Left ventricle myocardium inferior (tissue), 1 donor: ENCODE results near the gene SCFD2. TPM values are rescaled to one million over a fixed set of nuclear protein-coding genes. Genes with fewer than 3 reads are reported as not detected.

Experiments used
- DNase-seq: peaks from one replicate; pipeline ENCODE4 v3.0.0-alpha.2; 2020
- H3K27ac ChIP-seq: fragments of 200-600 bp; replicated peaks from 2 replicates; pipeline ENCODE4 v1.8.0; 2021
- H3K27me3 ChIP-seq: fragments of 200-600 bp; 2 replicates; pipeline ENCODE4 v1.8.0; 2021; ENCODE audit warnings: low read depth
- H3K36me3 ChIP-seq: fragments of 200-600 bp; 2 replicates; pipeline ENCODE4 v1.8.0; 2021
- H3K4me1 ChIP-seq: fragments of 200-600 bp; 2 replicates; pipeline ENCODE4 v1.8.0; 2021
- H3K4me3 ChIP-seq: fragments of 200-600 bp; 2 replicates; pipeline ENCODE4 v1.8.0; 2021; ENCODE audit warnings: mild to moderate bottlenecking, moderate library complexity
- H3K9me3 ChIP-seq: fragments of 200-600 bp; replicated peaks from 2 replicates; pipeline ENCODE4 v1.8.0; 2021
- intact Hi-C: fragments of 100-400 bp; cut with micrococcal nuclease; formaldehyde crosslinking; loops from one replicate; pipeline ENCODE4 v1.11.0; 2022
- total RNA-seq: library from RNA; stranded (reverse); fragmentation: NEBNext Ultra II Directional; extraction: Animal tissue kit (Norgen Biotek cat#: 25700); gene quantifications from one replicate; pipeline ENCODE4 v1.2.1, GENCODE V29; 2021
- TF ChIP-seq, protein P1 (sequence below): fragments of 200-600 bp; IDR thresholded peaks from 2 replicates; pipeline ENCODE4 v1.8.0; 2021; ENCODE audit warnings: antibody characterized with exemption, mild to moderate bottlenecking, borderline replicate concordance
- donor health status: DM: no; HTN: yes; CAD: no; lungs with severe emphysema.

The SCFD2 gene
- total RNA-seq, 1 donor from 2014 or later, result 9.3 TPM

DNA sequence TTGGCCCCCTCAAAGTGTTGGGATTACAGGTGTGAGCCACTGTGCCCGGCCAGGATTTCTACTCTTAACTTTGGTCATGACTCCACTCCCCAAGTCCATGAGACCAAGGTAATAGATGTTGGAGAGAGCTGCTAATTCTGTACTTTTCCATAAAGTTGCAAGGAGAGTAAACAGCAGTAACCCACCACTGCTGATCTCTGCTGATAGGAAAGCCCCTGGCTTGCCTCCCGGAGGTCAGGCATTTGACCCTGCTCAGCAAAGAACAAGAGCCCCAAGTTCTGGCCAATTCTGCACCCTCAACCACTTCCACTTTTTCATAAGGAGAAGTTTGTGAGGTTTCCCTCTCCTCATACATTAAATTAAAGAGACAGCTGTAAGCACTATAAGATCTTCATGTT, 360.7 kb downstream of the SCFD2 start:
- no peaks in the 10 kb centered on the region for H3K27me3 ChIP-seq
- intact Hi-C loops, result no loop called here
- DNase-seq, result no peak
- H3K4me3 ChIP-seq, result no peak overlapping the region
- TF ChIP-seq, protein P1, sequence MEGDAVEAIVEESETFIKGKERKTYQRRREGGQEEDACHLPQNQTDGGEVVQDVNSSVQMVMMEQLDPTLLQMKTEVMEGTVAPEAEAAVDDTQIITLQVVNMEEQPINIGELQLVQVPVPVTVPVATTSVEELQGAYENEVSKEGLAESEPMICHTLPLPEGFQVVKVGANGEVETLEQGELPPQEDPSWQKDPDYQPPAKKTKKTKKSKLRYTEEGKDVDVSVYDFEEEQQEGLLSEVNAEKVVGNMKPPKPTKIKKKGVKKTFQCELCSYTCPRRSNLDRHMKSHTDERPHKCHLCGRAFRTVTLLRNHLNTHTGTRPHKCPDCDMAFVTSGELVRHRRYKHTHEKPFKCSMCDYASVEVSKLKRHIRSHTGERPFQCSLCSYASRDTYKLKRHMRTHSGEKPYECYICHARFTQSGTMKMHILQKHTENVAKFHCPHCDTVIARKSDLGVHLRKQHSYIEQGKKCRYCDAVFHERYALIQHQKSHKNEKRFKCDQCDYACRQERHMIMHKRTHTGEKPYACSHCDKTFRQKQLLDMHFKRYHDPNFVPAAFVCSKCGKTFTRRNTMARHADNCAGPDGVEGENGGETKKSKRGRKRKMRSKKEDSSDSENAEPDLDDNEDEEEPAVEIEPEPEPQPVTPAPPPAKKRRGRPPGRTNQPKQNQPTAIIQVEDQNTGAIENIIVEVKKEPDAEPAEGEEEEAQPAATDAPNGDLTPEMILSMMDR, result no peak
- H3K4me1 ChIP-seq, result peaks cover 42% of the 10 kb centered on the region
- H3K9me3 ChIP-seq, result no peaks in the 10 kb centered on the region
- no peak overlapping the region for H3K27ac ChIP-seq
- no peaks in the 10 kb centered on the region for H3K36me3 ChIP-seq

DNA sequence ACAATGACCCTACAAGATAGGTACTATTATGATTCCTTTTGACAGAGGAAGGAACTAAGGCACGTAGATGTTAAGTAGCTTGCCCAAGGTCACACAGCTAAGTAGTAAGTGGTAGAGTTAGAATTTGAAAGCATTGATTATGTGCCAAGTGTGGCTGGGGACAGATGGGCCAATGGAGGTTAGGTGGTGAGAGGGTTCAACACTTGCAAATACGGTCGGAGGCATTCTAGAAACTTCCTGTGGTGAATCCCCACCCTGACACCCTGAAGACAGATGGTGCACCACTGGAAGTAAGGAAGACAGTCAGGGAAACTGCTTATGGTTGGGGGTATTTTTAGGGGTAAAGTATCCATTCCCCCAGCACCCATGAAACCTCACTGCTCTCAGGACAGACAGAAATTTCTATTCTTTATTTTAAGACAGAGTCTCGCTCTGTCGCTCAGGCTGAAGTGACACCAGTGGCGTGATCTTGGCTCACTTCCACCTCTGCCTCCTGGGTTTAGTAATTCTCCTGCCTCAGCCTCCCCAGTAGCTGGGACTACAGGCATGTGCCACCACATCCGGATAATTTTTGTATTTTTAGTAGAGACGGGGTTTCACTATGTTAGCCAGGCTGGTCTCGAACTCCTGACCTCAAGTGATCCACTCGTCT, 361.2 kb downstream of the SCFD2 start:
- Histone ChIP-seq H3K4me1 (peaks cover 36% of the 10 kb centered on the region), H3K9me3 (no peaks in the 10 kb centered on the region), H3K27ac (no peak overlapping the region), H3K27me3 (no peaks in the 10 kb centered on the region), H3K36me3 (no peaks in the 10 kb centered on the region), H3K4me3 (no peak overlapping the region)
- TF ChIP-seq, protein P1, result no peak
- intact Hi-C loops, result no loop called here
- DNase-seq, result no peak

DNA sequence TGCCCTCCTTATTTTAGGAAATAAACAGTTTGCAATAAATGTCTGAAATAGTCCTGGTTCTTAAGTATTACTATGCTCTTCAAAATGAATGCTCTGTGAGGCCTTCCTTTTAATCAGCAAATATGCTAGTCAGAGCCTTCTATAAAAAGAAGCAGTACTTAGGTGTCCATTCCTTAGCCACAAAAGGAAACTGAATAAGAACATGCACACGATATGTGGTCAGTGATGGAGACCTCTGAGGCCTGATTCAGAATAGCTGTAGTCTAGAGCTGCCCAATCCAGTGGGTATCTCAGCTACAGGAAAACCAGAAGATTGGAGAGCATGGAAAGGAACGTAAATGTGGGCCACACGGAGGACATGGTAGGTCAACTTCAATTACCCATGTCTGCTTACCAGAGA, 361.9 kb downstream of the SCFD2 start:
- TF ChIP-seq, protein P1, result no peak
- Histone ChIP-seq H3K36me3 (no peaks in the 10 kb centered on the region), H3K4me3 (no peak overlapping the region), H3K27me3 (no peaks in the 10 kb centered on the region), H3K9me3 (no peaks in the 10 kb centered on the region), H3K4me1 (peaks cover 34% of the 10 kb centered on the region), H3K27ac (no peak overlapping the region)
- intact Hi-C loops, result no loop called here
- no peak for DNase-seq

DNA sequence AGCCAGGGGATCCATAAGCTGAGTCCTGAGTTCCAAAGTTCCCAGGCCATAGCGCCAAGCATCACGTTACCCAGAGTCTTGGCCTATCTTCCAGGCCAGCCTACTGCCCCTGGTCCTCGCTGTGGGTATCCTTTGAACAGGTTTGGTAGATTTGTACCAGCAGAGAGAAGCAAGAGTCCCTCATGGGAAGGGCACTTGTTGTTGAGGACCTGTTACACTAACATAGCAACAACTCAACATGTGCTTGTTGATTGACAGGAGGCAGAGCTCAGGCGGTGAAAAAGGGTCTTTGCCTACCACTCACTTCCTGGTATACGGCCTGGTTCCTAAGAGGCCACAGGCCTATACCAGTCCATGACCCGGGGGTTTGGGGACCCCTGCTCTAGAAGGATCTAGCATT, 365.3 kb downstream of the SCFD2 start:
- Histone ChIP-seq H3K27me3 (no peaks in the 10 kb centered on the region), H3K36me3 (no peaks in the 10 kb centered on the region), H3K4me1 (peaks cover 48% of the 10 kb centered on the region), H3K27ac (no peak overlapping the region), H3K9me3 (no peaks in the 10 kb centered on the region), H3K4me3 (no peak overlapping the region)
- TF ChIP-seq, protein P1, result no peak
- intact Hi-C loops, result no loop called here
- DNase-seq, result no peak

DNA sequence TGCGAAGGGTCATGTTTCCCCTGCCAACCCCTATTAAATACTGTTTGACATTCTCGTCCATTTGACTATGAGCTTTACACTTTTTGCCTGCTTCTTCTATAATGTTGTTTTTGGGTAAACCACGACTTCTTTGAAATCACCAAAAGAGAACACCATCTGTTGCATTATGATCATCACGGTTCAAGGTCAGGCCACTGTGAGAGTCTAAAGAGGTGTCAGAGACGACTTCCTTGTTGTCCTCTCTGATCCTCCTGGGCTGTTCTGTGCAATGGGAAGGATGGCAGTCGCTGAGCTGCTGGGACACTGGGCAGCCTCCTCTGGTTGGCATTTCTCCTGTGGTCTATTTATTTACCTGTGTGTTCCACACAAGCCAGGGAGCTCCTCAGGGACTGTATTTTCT, 366.2 kb downstream of the SCFD2 start:
- TF ChIP-seq, protein P1, result no peak
- H3K9me3 ChIP-seq, result no peaks in the 10 kb centered on the region
- no peak overlapping the region for H3K4me3 ChIP-seq
- no peak overlapping the region for H3K27ac ChIP-seq
- no peak for DNase-seq
- H3K36me3 ChIP-seq, result no peaks in the 10 kb centered on the region
- H3K27me3 ChIP-seq, result no peaks in the 10 kb centered on the region
- H3K4me1 ChIP-seq, result peaks cover 41% of the 10 kb centered on the region
- intact Hi-C loops, result no loop called here

DNA sequence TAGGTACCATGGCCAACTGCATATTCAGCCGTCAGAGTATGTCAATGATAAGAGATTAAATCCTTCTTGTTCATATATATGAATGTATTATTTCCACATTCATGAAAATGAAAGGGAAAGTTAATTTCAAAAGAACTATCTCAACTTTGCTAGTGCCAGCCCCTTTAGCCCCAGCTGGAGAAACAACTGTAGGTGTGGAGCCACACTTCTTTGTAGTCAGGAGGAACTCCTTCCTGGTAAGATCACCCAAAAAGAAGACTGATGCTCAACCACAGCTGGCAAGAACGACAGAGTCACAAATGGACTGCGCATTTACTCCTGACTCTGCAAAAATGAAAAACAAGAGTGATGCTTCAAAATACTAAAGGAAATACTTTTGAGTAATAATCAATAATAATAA, 367.4 kb downstream of the SCFD2 start:
- intact Hi-C loops, result no loop called here
- no peaks in the 10 kb centered on the region for H3K27me3 ChIP-seq
- no peaks in the 10 kb centered on the region for H3K9me3 ChIP-seq
- H3K36me3 ChIP-seq, result no peaks in the 10 kb centered on the region
- peak overlapping the region; percentile 74 for H3K27ac ChIP-seq
- no peak for DNase-seq
- TF ChIP-seq, protein P1, result no peak
- peaks cover 40% of the 10 kb centered on the region for H3K4me1 ChIP-seq
- no peak overlapping the region for H3K4me3 ChIP-seq
